Measurements from ENCODE around the gene RGS3.

The RGS3 gene

DNA sequence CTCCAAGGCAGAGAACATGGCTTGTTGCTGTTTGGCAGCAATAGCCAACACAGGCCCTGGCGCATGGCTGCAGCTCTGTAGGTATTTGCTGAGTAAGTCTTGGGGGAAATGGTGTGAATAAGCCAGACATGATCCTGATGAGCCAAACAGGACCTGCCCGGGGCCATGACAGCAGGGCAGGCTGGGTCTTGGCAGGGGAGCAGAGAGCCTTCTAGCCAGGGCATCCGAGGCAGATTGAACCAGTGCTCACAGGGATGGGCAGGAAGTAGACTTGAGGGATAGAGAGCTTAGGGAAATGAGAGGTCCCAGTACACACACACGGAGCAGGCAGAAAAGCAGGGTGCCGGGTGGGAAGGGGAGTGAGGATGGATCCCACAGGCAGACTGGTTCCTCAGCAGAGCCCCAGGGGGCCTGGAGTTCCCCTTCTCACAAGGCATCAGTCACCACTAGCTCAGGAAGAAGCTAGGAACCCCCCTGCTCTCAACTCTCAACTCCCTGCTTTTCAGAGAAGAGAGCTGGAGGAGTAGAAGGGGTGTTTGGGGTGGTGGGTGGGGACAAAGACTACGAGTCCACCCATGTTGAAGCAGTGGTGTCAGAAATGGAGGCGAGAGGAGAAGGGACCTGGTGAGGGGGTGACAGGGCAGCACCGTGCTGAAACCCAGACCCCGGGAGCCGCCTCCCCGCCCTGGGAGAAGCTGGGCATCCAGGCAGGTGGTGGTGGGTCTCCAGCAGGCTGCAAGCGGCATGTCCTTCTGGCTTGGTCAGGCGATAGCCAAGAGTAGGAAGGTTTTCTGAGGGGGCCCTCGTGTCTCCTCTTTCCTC, 111.1 kb downstream of the RGS3 start:
- no peak for DNase-seq

- no peak for DNase-seq
Measured at GRCh38 chr9:113577525-113578261, 114.2 kb downstream of the RGS3 start.

DNA sequence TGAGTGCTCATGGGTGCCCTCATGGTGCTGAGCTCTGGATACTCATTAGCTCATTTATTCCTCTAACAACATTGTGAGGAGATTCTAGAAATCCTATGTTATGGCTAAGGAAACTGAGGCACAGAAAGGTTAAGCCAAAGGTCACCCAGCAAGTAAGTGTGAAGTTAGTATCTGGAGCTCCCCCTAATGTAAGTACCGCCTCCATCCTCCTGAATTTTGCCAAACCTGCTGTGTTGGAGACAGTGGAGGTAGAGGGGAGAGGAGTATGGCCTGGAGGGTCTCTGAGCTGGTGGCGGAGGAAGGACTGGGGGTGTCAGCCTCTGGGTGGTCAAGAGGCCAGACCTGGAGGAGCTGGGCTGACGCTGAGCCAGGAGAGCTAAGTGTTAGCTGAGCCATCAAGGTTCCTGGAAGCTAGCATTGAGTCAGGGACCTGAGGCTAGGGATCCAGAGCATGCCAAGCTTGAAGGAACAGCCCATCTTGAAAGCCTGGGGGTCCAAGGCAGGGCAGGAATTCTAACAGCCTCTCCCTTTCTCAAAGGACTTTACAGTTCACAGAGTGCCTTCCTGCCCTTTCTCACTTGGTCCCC, 114.8 kb downstream of the RGS3 start:
- DNase-seq: no peak

DNA sequence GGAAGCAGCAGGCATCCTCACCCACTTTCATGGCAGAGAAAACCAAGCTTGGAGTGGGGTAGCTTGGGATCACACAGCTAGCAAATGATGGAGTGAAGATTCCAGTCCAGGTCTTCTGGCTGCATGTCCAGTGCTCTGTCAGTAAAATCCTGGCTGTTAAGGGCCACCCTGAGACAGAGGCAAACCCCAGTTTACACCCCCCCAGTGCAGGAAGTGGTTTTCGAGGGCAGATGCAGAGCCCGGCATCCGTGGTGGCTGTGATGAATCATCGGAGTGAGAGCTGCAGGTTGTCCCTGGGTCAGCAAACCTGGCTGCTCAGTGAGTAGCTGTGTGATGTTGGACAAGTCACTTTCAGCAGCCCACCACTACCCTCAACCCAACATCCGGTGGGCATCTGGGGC, 115.4 kb downstream of the RGS3 start:
- peak; percentile 71 to 75 for DNase-seq

DNA sequence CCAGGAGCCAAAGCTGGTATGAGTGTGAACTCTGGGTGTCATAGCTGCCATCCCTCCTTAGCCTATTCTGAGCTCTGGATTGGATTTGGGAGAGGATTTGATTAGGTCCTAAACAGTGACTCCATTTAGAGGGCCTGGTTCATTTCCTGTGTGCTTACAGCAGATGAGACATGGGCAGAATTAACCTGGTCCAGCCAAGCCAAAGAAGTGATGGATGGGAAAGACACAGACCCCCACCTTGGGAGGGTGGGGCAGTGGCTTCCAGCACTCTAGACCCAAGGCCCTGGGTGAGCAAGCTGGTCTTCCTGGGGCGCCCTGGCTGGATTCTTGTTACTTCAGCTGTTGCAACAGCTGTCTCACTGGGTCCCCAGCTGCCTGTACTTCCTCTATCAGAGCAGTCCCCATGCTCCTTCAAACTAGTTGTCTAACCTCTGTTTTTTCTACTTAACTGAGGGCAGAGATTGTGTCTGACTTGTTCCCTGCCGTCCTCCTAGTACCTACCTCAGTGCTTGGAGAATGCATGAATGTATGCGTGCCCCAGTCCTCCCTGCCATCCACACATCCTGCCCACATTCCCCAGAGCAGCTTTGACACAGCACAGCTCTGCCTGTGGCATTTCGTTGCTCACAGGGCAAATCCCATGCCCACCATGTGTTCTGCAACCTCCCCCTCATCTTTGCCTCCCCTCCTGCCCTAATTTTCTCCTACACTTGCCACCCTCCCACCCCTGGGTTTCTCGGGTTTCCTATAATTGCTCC, 115.9 kb downstream of the RGS3 start:
- no peak for DNase-seq

GRCh38 chr9:113580041-113580953, 116.8 kb downstream of the RGS3 start:
- DNase-seq: peak; percentile 48 to 64

DNA sequence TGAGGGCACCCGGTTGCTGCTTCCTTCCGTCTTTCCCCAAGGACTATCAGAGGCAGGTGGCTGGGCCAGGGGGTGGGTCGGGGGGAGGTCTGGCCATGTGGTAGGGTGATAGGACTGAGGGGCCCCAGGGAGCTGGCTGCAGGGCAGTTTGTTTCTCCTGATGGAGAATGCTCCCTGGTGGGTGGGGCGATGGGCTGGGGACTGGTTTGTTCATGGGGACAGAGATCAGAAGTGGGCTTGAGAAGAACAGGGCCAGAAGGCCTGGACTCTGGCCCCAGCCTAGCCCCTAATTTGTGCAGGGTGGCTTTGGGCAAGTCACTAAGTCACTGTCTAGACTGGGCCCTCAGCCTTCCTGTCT, 117.4 kb downstream of the RGS3 start:
- DNase-seq: no peak

DNA sequence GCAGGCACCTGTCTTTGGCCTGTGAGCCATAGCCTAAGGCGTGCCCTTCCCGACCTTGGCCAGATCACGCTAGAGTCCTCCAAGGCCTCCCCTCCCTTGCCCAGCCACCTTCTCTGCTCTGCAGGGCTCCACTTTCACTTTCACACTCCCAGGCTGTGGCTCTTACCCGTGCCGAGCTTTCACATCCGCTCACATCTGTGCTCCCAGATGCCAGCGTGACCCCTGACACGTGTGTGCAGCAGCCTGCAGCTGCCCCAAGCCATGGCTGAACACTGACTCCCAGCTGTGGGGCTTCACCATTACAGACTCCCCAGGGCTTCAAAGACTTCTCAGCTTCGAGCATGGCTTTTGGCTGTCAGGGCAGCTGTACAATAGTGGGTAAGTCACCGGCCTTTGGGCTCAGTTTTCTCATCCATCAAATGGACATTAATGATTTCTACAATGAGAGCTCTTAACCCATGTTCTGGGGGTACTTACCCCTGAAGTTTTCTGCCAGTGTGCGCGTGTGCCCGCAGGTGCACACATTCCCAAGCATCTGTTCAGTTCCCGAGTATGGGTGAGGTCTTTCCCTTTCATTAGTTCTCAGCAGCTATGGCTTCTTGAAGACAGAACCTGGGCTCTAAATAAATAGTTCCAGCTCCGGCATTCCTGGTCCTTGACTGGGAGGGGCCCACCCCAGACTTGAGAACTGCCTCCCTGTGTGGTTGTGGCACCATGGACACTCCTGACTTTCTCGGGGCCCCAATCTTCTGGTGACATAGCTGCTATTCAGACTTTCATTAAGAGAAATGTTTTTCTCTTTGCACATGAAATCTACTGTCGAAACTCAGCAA, 118.6 kb downstream of the RGS3 start:
- DNase-seq: peak; percentile 63 to 65

DNA sequence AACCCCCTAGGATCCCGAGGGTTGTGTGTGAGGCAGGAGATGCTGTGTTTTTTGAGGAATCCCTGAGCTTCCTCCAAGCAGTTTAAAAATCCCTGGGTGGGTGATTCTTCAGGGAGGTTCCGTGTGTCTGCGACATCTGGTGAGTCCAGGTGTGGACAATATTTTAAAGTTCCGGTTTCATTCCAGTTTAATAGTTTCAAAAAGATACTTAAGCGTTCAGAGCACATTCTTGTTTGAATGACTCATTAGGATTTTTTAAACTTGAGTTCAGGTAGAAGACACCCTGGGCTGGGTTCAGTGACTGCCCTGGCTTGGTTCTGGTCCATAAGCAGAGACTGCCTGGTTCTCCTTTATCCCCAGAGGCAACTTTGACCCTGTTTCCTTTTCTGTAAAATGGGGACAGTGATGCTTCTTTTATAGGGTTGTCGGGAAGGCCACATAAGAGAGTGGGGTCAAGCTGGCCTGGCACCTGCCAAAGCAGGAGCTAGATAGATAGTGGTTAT, 119.2 kb downstream of the RGS3 start:
- DNase-seq: no peak

GRCh38 chr9:113583511-113584427, 120.2 kb downstream of the RGS3 start:
- no peak for DNase-seq

GRCh38 chr9:113584428-113585084, 121.0 kb downstream of the RGS3 start:
- no peak for DNase-seq

GRCh38 chr9:113585085-113585442, 121.5 kb downstream of the RGS3 start:
- DNase-seq: no peak

- no peak for DNase-seq
Measured at GRCh38 chr9:113585555-113585954, 122.0 kb downstream of the RGS3 start.

GRCh38 chr9:113587471-113588031, 124.0 kb downstream of the RGS3 start:
- DNase-seq: no peak

DNA sequence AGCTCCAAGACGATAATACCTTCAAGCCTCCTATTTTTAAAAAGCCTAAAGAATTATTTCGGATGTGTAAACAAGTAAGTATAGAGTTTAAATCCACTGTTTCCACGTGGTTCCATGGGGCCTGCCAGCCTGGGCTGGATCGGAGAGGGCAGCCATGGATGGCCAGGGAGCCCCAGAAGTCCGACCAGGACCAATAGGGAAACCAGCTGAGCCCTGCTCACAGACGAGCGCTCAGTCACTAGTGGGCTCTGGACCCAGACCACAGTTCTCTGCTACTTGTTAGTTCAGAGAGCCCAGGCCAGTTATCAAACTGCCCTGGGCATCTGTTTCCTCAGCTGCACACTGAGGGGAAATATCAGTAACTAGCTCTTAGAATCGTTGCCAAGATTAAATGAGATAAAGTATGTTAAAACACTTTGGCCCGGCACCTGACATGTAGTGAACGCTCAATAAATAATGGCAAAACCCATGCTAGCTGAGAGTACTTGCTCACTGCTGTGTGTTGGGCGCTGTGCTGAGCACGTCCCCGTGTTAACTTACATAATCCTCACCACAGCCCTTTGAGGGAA, 124.8 kb downstream of the RGS3 start:
- DNase-seq: no peak

DNA sequence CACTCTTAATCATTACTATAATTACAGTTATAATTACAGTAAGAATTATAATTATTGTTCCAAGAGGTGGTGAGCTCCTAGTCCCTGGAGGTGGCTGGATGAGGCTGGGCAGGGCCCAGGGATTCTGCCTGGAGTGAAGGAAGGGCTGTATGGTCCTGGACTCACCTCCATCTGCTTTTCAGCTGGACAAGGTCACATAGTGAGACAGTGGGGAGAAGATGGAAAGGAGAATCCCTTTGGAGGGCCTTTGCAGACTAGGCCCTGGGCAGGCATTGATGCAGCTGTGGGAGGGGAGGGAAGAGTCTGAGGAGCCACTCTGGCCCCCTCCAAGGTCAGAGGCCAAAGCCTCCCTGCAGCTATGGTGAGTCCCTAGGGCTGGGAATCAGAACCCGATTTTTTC, 125.4 kb downstream of the RGS3 start:
- no peak for DNase-seq

- DNase-seq: no peak
Measured at GRCh38 chr9:113589407-113589806, 125.9 kb downstream of the RGS3 start.

- DNase-seq: no peak
Measured at GRCh38 chr9:113589890-113590289, 126.4 kb downstream of the RGS3 start.

DNA sequence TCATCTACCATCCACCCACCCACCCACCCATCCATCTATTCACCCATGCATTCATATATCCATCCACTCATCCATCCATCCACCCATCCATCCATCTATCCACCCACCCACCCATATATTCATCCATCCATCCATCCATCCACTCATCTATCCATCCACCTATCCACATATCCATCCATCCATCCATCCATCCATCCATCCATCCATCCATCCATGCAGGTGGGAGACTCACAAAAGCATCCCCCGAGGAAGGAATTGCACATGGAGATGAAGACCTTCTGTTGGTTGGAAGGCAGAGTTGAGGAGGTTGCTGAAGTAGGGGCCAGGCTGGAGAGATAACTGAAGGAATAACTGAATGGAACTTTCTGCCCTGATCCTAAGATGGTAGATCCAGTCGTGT, 126.9 kb downstream of the RGS3 start:
- DNase-seq: no peak

Measured in stimulated activated CD4-positive, alpha-beta T cell treated with anti-CD3 and anti-CD28 coated beads, Interleukin-2, amount 100 ng/mL, for 48 hours (primary cell).